Fibroblast of lung (primary cell): ENCODE results near the gene OTOS.

Experiments used
- EZH2 ChIP-seq: IDR thresholded peaks from 2 replicates; pipeline ENCODE4 v1.5.1; 2012; ENCODE audit warnings: low read length, control low read depth, mild to moderate bottlenecking; ENCODE audit errors: missing control alignments
- TF ChIP-seq, protein P1 (sequence below), 2 donors: IDR thresholded peaks in 1 of 2; conservative IDR thresholded peaks in 1 of 2; 1 replicate in 1 of 2; 2 replicates in 1 of 2; pipeline ENCODE4 v1.5.1; 2011 to 2012; ENCODE audit warnings: low read length in 2 of 2, control low read depth in 1 of 2, inconsistent platforms in 1 of 2, low read depth in 1 of 2, mild to moderate bottlenecking in 1 of 2

DNA sequence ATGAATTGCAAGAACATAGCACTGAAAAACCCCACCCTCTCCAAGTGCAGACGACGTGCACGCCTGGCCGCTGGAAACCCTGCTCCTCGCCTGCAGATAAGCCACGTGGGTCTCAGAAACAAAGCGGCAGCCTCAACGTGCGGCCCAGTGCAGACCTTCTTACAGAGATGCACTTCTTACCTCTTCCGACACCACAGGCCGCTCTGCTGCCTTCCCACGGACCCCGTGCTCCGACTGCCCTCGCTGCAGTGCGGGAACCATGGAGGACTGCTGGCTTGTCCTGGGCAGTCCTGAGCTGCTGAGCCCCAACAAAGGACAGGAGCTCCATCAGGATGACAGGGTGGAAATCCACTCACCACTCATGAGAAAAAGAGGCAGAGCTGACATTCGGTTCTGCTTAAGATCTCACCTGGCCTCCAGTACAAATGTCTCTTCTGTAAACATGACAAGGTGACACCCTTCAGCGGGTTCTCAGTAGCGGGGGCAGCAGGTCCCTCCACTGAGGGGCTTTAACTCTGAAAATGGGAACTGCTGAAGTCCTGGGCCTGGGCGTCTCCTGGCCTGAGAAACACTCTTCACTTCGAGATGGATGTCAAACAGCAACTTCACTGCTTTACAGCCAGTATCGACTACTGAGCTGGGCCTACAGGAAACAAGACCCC, 10.6 kb downstream of the OTOS start:
- TF ChIP-seq, protein P1, sequence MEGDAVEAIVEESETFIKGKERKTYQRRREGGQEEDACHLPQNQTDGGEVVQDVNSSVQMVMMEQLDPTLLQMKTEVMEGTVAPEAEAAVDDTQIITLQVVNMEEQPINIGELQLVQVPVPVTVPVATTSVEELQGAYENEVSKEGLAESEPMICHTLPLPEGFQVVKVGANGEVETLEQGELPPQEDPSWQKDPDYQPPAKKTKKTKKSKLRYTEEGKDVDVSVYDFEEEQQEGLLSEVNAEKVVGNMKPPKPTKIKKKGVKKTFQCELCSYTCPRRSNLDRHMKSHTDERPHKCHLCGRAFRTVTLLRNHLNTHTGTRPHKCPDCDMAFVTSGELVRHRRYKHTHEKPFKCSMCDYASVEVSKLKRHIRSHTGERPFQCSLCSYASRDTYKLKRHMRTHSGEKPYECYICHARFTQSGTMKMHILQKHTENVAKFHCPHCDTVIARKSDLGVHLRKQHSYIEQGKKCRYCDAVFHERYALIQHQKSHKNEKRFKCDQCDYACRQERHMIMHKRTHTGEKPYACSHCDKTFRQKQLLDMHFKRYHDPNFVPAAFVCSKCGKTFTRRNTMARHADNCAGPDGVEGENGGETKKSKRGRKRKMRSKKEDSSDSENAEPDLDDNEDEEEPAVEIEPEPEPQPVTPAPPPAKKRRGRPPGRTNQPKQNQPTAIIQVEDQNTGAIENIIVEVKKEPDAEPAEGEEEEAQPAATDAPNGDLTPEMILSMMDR (conservative IDR thresholded peaks at IDR 0.05 in 1 of 2, IDR thresholded peaks at IDR 0.05 in 1 of 2; ENCODE audit: low read depth in 1 of 2, low read length in 2 of 2) = no peak
- no peak for TF ChIP-seq EZH2
